ENCODE results near the gene OVCH2. TPM values are rescaled to one million over a fixed set of nuclear protein-coding genes. Genes with fewer than 3 reads are reported as not detected.

OVCH2 gene
- polyA plus RNA-seq, 3 donors, result not detected

DNA sequence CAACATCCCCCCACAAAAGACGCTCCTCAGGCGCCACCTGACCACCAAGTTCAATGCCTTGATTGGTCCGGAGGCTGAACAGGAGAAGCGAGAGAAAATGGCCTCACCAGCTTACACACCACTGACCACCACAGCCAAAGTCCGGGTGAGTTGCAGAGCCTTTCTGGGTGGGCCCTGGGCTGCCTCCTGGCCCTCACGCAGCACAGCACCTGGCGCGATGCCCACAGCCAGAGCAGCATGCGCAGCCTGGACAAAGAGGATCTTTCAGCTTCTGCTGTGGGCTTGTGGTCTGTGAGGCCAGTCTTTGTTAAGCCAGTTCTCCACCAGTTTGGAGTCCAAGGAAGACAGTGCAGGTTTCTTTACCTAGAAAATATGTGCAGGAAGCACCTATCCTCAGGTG is 54.6 kb downstream of the OVCH2 start:
- no peaks in the 10 kb centered on the region for H3K27me3 ChIP-seq (ENCODE audit: control insufficient read depth in 2 of 2, insufficient read depth in 2 of 2, low read length in 2 of 2)
- Mint-ChIP-seq H3K27me3 (ENCODE audit: low read depth in 3 of 3) (peaks cover 0 to 5% (median 3%) of the 10 kb centered on the region in 3 donors), H3K4me3 (no peak overlapping the region), H3K36me3 (peaks cover 96 to 97% of the 10 kb centered on the region in 2 donors), H3K27ac (peak overlapping the region in 3 of 7 donors; percentile 24 to 41 (median 38)), H3K9me3 (no peaks in the 10 kb centered on the region), H3K4me1 (peaks cover 10% of the 10 kb centered on the region)
- TF ChIP-seq, protein P1, sequence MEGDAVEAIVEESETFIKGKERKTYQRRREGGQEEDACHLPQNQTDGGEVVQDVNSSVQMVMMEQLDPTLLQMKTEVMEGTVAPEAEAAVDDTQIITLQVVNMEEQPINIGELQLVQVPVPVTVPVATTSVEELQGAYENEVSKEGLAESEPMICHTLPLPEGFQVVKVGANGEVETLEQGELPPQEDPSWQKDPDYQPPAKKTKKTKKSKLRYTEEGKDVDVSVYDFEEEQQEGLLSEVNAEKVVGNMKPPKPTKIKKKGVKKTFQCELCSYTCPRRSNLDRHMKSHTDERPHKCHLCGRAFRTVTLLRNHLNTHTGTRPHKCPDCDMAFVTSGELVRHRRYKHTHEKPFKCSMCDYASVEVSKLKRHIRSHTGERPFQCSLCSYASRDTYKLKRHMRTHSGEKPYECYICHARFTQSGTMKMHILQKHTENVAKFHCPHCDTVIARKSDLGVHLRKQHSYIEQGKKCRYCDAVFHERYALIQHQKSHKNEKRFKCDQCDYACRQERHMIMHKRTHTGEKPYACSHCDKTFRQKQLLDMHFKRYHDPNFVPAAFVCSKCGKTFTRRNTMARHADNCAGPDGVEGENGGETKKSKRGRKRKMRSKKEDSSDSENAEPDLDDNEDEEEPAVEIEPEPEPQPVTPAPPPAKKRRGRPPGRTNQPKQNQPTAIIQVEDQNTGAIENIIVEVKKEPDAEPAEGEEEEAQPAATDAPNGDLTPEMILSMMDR (IDR thresholded peaks at IDR 0.05), result no peak
- H2AFZ ChIP-seq (ENCODE audit: insufficient read depth, low read depth, low read length, poor library complexity, severe bottlenecking), result no peak overlapping the region
- H3K9ac ChIP-seq (ENCODE audit: insufficient read depth, low read length, poor library complexity, severe bottlenecking), result no peak overlapping the region
- WGBS (ENCODE audit: insufficient coverage), result 66% methylated on average over 8 of the region's 9 CpGs
- intact Hi-C loops (cut with micrococcal nuclease), result no loop called here
- H3K36me3 ChIP-seq (replicated peaks in 1 of 2; ENCODE audit: control insufficient read depth in 1 of 2, insufficient read depth in 2 of 2, low read length in 2 of 2), result peaks cover 76 to 99% of the 10 kb centered on the region in 2 donors
- H4K20me1 ChIP-seq (ENCODE audit: insufficient read depth, low read length), result peaks cover 13% of the 10 kb centered on the region
- DNase-seq, result no peak
- H3K9me3 ChIP-seq (replicated peaks in 1 of 2; ENCODE audit: control insufficient read depth in 1 of 2, insufficient read depth in 1 of 2, low read length in 2 of 2), result no peaks in the 10 kb centered on the region
- peaks cover 8 to 15% of the 10 kb centered on the region in 2 donors for H3K4me1 ChIP-seq (ENCODE audit: control insufficient read depth in 1 of 2, insufficient read depth in 2 of 2, low read length in 2 of 2)
- no peak overlapping the region for H3K27ac ChIP-seq (ENCODE audit: low read depth in 1 of 2, low read length in 2 of 2)
- H3K79me2 ChIP-seq (ENCODE audit: insufficient read depth, low read length), result no peaks in the 10 kb centered on the region
- H3K4me3 ChIP-seq (replicated peaks in 1 of 3; ENCODE audit: low read depth in 2 of 3, low read length in 3 of 3), result no peak overlapping the region
- H3K4me2 ChIP-seq (replicated peaks; ENCODE audit: extremely low read depth, low read length, poor library complexity, severe bottlenecking), result no peak overlapping the region

DNA sequence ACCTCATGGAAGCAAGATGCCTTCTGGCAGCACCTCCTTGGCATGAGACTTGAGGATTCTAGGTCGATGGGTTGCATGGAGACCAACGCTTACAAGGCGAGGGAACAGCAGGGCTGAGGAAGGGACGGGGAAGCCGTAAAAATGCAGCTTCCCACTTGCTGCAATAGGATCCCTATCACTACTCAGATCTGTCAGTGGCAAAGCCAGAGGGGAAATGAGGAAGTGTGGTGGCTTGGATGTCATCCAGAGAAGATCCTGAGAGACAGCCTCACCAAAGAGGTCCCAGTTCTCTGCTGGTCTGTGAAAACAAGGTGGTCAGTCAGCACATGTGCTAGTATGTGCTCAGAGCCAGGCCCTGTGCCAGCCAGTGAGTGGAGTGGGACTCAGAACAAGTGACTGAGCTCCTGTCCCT is 55.1 kb downstream of the OVCH2 start:
- Histone ChIP-seq H4K20me1 (ENCODE audit: insufficient read depth, low read length) (peaks cover 12% of the 10 kb centered on the region), H3K9ac (ENCODE audit: insufficient read depth, low read length, poor library complexity, severe bottlenecking) (no peak overlapping the region), H3K27ac (ENCODE audit: low read depth in 1 of 2, low read length in 2 of 2) (no peak overlapping the region), H2AFZ (ENCODE audit: insufficient read depth, low read depth, low read length, poor library complexity, severe bottlenecking) (no peak overlapping the region), H3K9me3 (replicated peaks in 1 of 2; ENCODE audit: control insufficient read depth in 1 of 2, insufficient read depth in 1 of 2, low read length in 2 of 2) (no peaks in the 10 kb centered on the region), H3K36me3 (replicated peaks in 1 of 2; ENCODE audit: control insufficient read depth in 1 of 2, insufficient read depth in 2 of 2, low read length in 2 of 2) (peaks cover 76 to 98% of the 10 kb centered on the region in 2 donors), H3K27me3 (ENCODE audit: control insufficient read depth in 2 of 2, insufficient read depth in 2 of 2, low read length in 2 of 2) (no peaks in the 10 kb centered on the region), H3K4me3 (replicated peaks in 1 of 3; ENCODE audit: low read depth in 2 of 3, low read length in 3 of 3) (no peak overlapping the region), H3K79me2 (ENCODE audit: insufficient read depth, low read length) (no peaks in the 10 kb centered on the region), H3K4me2 (replicated peaks; ENCODE audit: extremely low read depth, low read length, poor library complexity, severe bottlenecking) (no peak overlapping the region), H3K4me1 (ENCODE audit: control insufficient read depth in 1 of 2, insufficient read depth in 2 of 2, low read length in 2 of 2) (peaks cover 8 to 15% of the 10 kb centered on the region in 2 donors)
- H3K27ac Mint-ChIP-seq, result peak overlapping the region in 2 of 7 donors; percentile 24 to 38
- H3K4me1 Mint-ChIP-seq, result peaks cover 10% of the 10 kb centered on the region
- peak overlapping the region in 1 of 2 donors; percentile 28 for H3K4me3 Mint-ChIP-seq
- TF ChIP-seq, protein P1 (IDR thresholded peaks at IDR 0.05), result no peak
- peak in 2 of 3 donors; percentile 10 to 36 for DNase-seq
- no peaks in the 10 kb centered on the region for H3K9me3 Mint-ChIP-seq
- peaks cover 0 to 5% (median 3%) of the 10 kb centered on the region in 3 donors for H3K27me3 Mint-ChIP-seq (ENCODE audit: low read depth in 3 of 3)
- WGBS (ENCODE audit: insufficient coverage), result no CpG with 5 or more reads among the region's 5 CpGs
- peaks cover 96% of the 10 kb centered on the region in 2 donors for H3K36me3 Mint-ChIP-seq
- intact Hi-C loops (cut with micrococcal nuclease), result no loop called here

All from CD14-positive monocyte (primary cell).